ENCODE results near the gene KAZALD1. TPM values are rescaled to one million over a fixed set of nuclear protein-coding genes. Genes with fewer than 3 reads are reported as not detected.
A peak's percentile ranks its signal among the peaks of the same experiment; 100 is the strongest.

KAZALD1 gene
- total and polyA plus RNA-seq, 4 donors = 4.1 to 12.1 (median 7.4) TPM

DNA sequence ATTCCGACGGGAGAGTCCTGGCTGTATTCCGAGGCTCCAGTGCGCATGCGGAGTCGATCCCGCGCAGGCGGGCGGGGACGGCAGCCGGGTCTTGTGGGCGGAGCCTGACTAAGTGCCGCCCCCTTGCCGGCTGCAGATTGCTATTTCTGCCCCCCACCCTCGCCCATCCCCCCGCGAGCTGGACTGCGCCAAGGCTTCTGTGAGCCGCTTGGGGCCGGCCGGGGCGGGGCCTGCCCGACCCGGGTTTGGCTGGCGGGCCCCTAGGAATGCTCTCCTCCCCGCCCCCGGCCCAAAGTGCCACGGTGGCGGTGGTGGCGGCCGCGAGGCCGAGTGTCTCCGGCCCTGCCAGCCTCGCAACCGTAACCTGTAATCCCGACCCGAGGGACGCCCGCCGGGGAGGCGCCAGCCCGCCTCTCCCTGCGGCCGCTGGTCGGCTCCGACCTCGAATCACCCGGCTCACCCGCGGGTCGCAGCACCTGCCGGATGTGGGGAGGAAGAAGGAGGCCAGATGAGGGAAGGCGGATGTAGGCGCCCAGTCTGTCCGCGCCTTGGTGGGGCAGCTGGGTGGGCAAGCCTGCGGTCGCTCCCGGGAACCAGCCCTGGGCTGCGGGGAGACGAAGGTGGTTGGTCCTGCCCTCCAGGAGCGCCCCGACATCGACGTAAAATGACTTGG lies 702 bp upstream of the KAZALD1 start:
- peak overlapping the region; percentile 26 to 96 for H3K9ac ChIP-seq (ENCODE audit: insufficient read depth in 1 of 2, low read length in 2 of 2)
- H3K4me3 ChIP-seq = peak overlapping the region; percentile 48
- peak overlapping the region; percentile 94 to 97 for H3K27ac ChIP-seq (ENCODE audit: low read depth in 1 of 2, low read length in 1 of 2)
- peaks cover 2 to 51% (median 21%) of the 10 kb centered on the region in 5 donors for H3K4me1 ChIP-seq (ENCODE audit: control insufficient read depth in 5 of 5, insufficient read depth in 5 of 5, low read length in 5 of 5)
- no peaks in the 10 kb centered on the region for H3K36me3 ChIP-seq (ENCODE audit: control insufficient read depth in 4 of 4, insufficient read depth in 4 of 4, low read length in 4 of 4)
- no peaks in the 10 kb centered on the region for H3K27me3 ChIP-seq (ENCODE audit: control insufficient read depth in 3 of 3, insufficient read depth in 3 of 3, low read length in 2 of 3)
- no peaks in the 10 kb centered on the region for H3K9me3 ChIP-seq (ENCODE audit: control insufficient read depth in 4 of 4, insufficient read depth in 3 of 4, low read length in 3 of 4)
- 1% methylated on average over 39 to 67 of the region's 67 CpGs for WGBS, 2 donors
- no peak for TF ChIP-seq CTCF (IDR thresholded peaks at IDR 0.05; ENCODE audit: control extremely low read depth, extremely low read depth)
- peak; percentile 98 for DNase-seq
- peak; percentile 91 for ATAC-seq (ENCODE audit: insufficient read depth, low FRiP score)

DNA sequence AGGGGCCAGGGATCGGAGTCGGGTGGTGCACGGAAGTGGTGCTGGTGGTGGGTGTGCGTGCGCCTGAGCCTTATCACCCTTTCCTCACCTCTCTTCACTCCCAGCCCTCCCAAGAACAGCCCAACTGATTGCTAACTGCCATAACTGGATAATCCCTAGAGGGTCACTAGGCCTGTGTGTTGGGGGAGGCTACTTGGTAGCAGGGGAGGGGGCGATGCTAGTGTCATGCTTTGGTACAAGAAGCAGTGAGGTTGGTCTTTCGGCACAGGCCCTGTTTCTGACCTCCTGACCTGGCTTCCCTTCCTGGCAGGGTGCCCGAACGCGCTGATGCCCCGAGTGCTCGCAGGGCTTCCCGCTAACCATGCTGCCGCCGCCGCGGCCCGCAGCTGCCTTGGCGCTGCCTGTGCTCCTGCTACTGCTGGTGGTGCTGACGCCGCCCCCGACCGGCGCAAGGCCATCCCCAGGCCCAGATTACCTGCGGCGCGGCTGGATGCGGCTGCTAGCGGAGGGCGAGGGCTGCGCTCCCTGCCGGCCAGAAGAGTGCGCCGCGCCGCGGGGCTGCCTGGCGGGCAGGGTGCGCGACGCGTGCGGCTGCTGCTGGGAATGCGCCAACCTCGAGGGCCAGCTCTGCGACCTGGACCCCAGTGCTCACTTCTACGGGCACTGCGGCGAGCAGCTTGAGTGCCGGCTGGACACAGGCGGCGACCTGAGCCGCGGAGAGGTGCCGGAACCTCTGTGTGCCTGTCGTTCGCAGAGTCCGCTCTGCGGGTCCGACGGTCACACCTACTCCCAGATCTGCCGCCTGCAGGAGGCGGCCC lies 652 bp downstream of the KAZALD1 start:
- Histone ChIP-seq H3K36me3 (ENCODE audit: control insufficient read depth in 4 of 4, insufficient read depth in 4 of 4, low read length in 4 of 4) (no peaks in the 10 kb centered on the region), H3K4me3 (peak overlapping the region; percentile 16), H3K9me3 (ENCODE audit: control insufficient read depth in 4 of 4, insufficient read depth in 3 of 4, low read length in 3 of 4) (no peaks in the 10 kb centered on the region), H3K27ac (ENCODE audit: low read depth in 1 of 2, low read length in 1 of 2) (peak overlapping the region; percentile 94 to 97), H3K4me1 (ENCODE audit: control insufficient read depth in 5 of 5, insufficient read depth in 5 of 5, low read length in 5 of 5) (peaks cover 2 to 62% (median 24%) of the 10 kb centered on the region in 5 donors), H3K27me3 (ENCODE audit: control insufficient read depth in 3 of 3, insufficient read depth in 3 of 3, low read length in 2 of 3) (peaks cover 0 to 3% (median 2%) of the 10 kb centered on the region in 3 donors), H3K9ac (ENCODE audit: insufficient read depth in 1 of 2, low read length in 2 of 2) (peak overlapping the region in 1 of 2 donors; percentile 38)
- peak; percentile 65 to 77 (median 72) for DNase-seq
- TF ChIP-seq CTCF (IDR thresholded peaks at IDR 0.05; ENCODE audit: control extremely low read depth, extremely low read depth) = peak; percentile 37
- 6 to 8% methylated on average over 53 to 63 of the region's 63 CpGs for WGBS, 2 donors
- ATAC-seq (ENCODE audit: insufficient read depth, low FRiP score) = peak; percentile 6

- ATAC-seq (ENCODE audit: insufficient read depth, low FRiP score) (no peak), DNase-seq (no peak)
- Histone ChIP-seq H3K27me3 (ENCODE audit: control insufficient read depth in 3 of 3, insufficient read depth in 3 of 3, low read length in 2 of 3) (peaks cover 0 to 4% (median 2%) of the 10 kb centered on the region in 3 donors), H3K4me3 (no peak overlapping the region), H3K27ac (ENCODE audit: low read depth in 1 of 2, low read length in 1 of 2) (peak overlapping the region in 1 of 2 donors; percentile 97), H3K36me3 (ENCODE audit: control insufficient read depth in 4 of 4, insufficient read depth in 4 of 4, low read length in 4 of 4) (no peaks in the 10 kb centered on the region), H3K9me3 (ENCODE audit: control insufficient read depth in 4 of 4, insufficient read depth in 3 of 4, low read length in 3 of 4) (no peaks in the 10 kb centered on the region), H3K9ac (ENCODE audit: insufficient read depth in 1 of 2, low read length in 2 of 2) (no peak overlapping the region), H3K4me1 (ENCODE audit: control insufficient read depth in 5 of 5, insufficient read depth in 5 of 5, low read length in 5 of 5) (peaks cover 2 to 65% (median 24%) of the 10 kb centered on the region in 5 donors)
- no peak for TF ChIP-seq CTCF (IDR thresholded peaks at IDR 0.05; ENCODE audit: control extremely low read depth, extremely low read depth)
- 5 to 18% methylated on average over 19 of the region's 19 CpGs for WGBS, 2 donors
Observed at GRCh38 chr10:101063050-101063525, 1.3 kb downstream of the KAZALD1 start.
